Glutamatergic neuron (in vitro differentiated cells): ENCODE data around the gene CASP3. TPM values are rescaled to one million over a fixed set of nuclear protein-coding genes. Genes with fewer than 3 reads are reported as not detected.

Experiments used
- DNase-seq: peaks from one replicate; pipeline ENCODE4 v3.0.0; 2022
- H3K27ac Mint-ChIP-seq: one replicate; pipeline ENCODE4 v1.8.0; 2020; ENCODE audit warnings: mild to moderate bottlenecking, mixed read lengths, inconsistent platforms; ENCODE audit not compliant: unreplicated experiment
- H3K27me3 Mint-ChIP-seq: one replicate; pipeline ENCODE4 v1.8.0; 2020; ENCODE audit warnings: mild to moderate bottlenecking, moderate library complexity, mixed read lengths, inconsistent platforms; ENCODE audit not compliant: unreplicated experiment
- H3K36me3 Mint-ChIP-seq: one replicate; pipeline ENCODE4 v1.8.0; 2020; ENCODE audit warnings: mild to moderate bottlenecking, mixed read lengths, inconsistent platforms; ENCODE audit not compliant: unreplicated experiment
- H3K4me1 Mint-ChIP-seq: one replicate; pipeline ENCODE4 v1.8.0; 2020; ENCODE audit warnings: mild to moderate bottlenecking, low read depth, mixed read lengths, inconsistent platforms; ENCODE audit not compliant: unreplicated experiment
- H3K4me3 Mint-ChIP-seq: one replicate; pipeline ENCODE4 v1.8.0; 2020; ENCODE audit warnings: mild to moderate bottlenecking, mixed read lengths, inconsistent platforms; ENCODE audit not compliant: unreplicated experiment
- H3K9me3 Mint-ChIP-seq: one replicate; pipeline ENCODE4 v1.8.0; 2020; ENCODE audit warnings: mild to moderate bottlenecking, moderate library complexity, mixed read lengths, inconsistent platforms; ENCODE audit not compliant: unreplicated experiment
- CTCF ChIP-seq: fragments of 200-600 bp; sonication (generic); IDR thresholded peaks from one replicate; pipeline ENCODE4 v1.5.0; 2021; ENCODE audit not compliant: partially characterized antibody, unreplicated experiment
- total RNA-seq: library from RNA; stranded (reverse); fragmentation: NEBNext Ultra II Directional; extraction: Animal tissue kit (Norgen Biotek cat#: 25700); gene quantifications from one replicate; pipeline ENCODE4 v1.2.1, GENCODE V29; 2021; ENCODE audit not compliant: unreplicated experiment

CASP3 gene
- total RNA-seq, 1 donor from 2014 or later = 311 TPM

- no peaks in the 10 kb centered on the region for H3K4me1 Mint-ChIP-seq
- DNase-seq = no peak
- H3K27me3 Mint-ChIP-seq = no peaks in the 10 kb centered on the region
- H3K36me3 Mint-ChIP-seq = no peaks in the 10 kb centered on the region
- H3K9me3 Mint-ChIP-seq = peaks cover 2% of the 10 kb centered on the region
- H3K27ac Mint-ChIP-seq = no peak overlapping the region
- no peak overlapping the region for H3K4me3 Mint-ChIP-seq
- TF ChIP-seq CTCF = no peak
These were observed 43.8 kb upstream of the CASP3 start for GRCh38 chr4:184693056-184693455.

GRCh38 chr4:184689681-184690080 lies 40.4 kb upstream of the CASP3 start:
- Mint-ChIP-seq H3K9me3 (no peaks in the 10 kb centered on the region), H3K4me1 (no peaks in the 10 kb centered on the region), H3K4me3 (no peak overlapping the region), H3K36me3 (no peaks in the 10 kb centered on the region), H3K27me3 (no peaks in the 10 kb centered on the region), H3K27ac (no peak overlapping the region)
- no peak for DNase-seq
- no peak for TF ChIP-seq CTCF

GRCh38 chr4:184688447-184688846 lies 39.2 kb upstream of the CASP3 start:
- Mint-ChIP-seq H3K27me3 (no peaks in the 10 kb centered on the region), H3K27ac (no peak overlapping the region), H3K36me3 (no peaks in the 10 kb centered on the region), H3K4me1 (no peaks in the 10 kb centered on the region), H3K9me3 (no peaks in the 10 kb centered on the region), H3K4me3 (no peak overlapping the region)
- no peak for DNase-seq
- no peak for TF ChIP-seq CTCF

- no peaks in the 10 kb centered on the region for H3K27me3 Mint-ChIP-seq
- H3K4me3 Mint-ChIP-seq = no peak overlapping the region
- DNase-seq = no peak
- H3K4me1 Mint-ChIP-seq = no peaks in the 10 kb centered on the region
- no peak for TF ChIP-seq CTCF
- H3K27ac Mint-ChIP-seq = no peak overlapping the region
- no peaks in the 10 kb centered on the region for H3K9me3 Mint-ChIP-seq
- no peaks in the 10 kb centered on the region for H3K36me3 Mint-ChIP-seq
These were observed 38.8 kb upstream of the CASP3 start for GRCh38 chr4:184688005-184688404.

GRCh38 chr4:184684491-184685189 lies 35.4 kb upstream of the CASP3 start:
- H3K4me3 Mint-ChIP-seq = no peak overlapping the region
- no peaks in the 10 kb centered on the region for H3K36me3 Mint-ChIP-seq
- no peak for TF ChIP-seq CTCF
- DNase-seq = no peak
- peaks cover 2% of the 10 kb centered on the region for H3K27me3 Mint-ChIP-seq
- H3K9me3 Mint-ChIP-seq = no peaks in the 10 kb centered on the region
- H3K4me1 Mint-ChIP-seq = no peaks in the 10 kb centered on the region
- H3K27ac Mint-ChIP-seq = no peak overlapping the region
